Stimulated activated CD8-positive, alpha-beta memory T cell treated with anti-CD3 and anti-CD28 coated beads, Interleukin-7, amount 100 ng/mL, for 4 hours (primary cell): ENCODE data around the gene HSPB2.

ENCODE experiments used
- DNase-seq, 2 donors: peaks; one replicate each; pipeline ENCODE4 v3.0.0-alpha.2; 2020; ENCODE audit warnings: low read depth in 2 of 2

HSPB2 gene

GRCh38 chr11:111937461-111937769, 24.9 kb downstream of the HSPB2 start:
- DNase-seq = no peak

GRCh38 chr11:111937844-111938243, 25.3 kb downstream of the HSPB2 start:
- no peak for DNase-seq

GRCh38 chr11:111938687-111939160, 26.2 kb downstream of the HSPB2 start:
- DNase-seq = no peak

- no peak for DNase-seq
These were observed 27.5 kb downstream of the HSPB2 start for GRCh38 chr11:111939836-111940604.

GRCh38 chr11:111941963-111942362, 29.4 kb downstream of the HSPB2 start:
- DNase-seq = no peak

- no peak for DNase-seq
These were observed 30.3 kb downstream of the HSPB2 start for GRCh38 chr11:111942829-111943228.

GRCh38 chr11:111944139-111944538, 31.6 kb downstream of the HSPB2 start:
- DNase-seq = no peak

- DNase-seq = no peak
These were observed 32.1 kb downstream of the HSPB2 start for GRCh38 chr11:111944651-111945051.

- no peak for DNase-seq
These were observed 32.7 kb downstream of the HSPB2 start for GRCh38 chr11:111945198-111945597.

GRCh38 chr11:111946499-111946898, 34.0 kb downstream of the HSPB2 start:
- no peak for DNase-seq

GRCh38 chr11:111947143-111947542, 34.6 kb downstream of the HSPB2 start:
- DNase-seq = no peak

- DNase-seq = no peak
These were observed 37.2 kb downstream of the HSPB2 start for GRCh38 chr11:111949519-111950426.

GRCh38 chr11:111951565-111951964, 39.0 kb downstream of the HSPB2 start:
- DNase-seq = no peak

GRCh38 chr11:111954154-111954553, 41.6 kb downstream of the HSPB2 start:
- DNase-seq = no peak

- no peak for DNase-seq
These were observed 45.3 kb downstream of the HSPB2 start for GRCh38 chr11:111957663-111958444.

- DNase-seq = no peak
These were observed 48.4 kb downstream of the HSPB2 start for GRCh38 chr11:111960916-111961315.

- no peak for DNase-seq
These were observed 49.1 kb downstream of the HSPB2 start for GRCh38 chr11:111961389-111962300.
